Ectodermal cell (in vitro differentiated cells): ENCODE measurements around the gene AIF1.
A peak's percentile ranks its signal among the peaks of the same experiment; 100 is the strongest.
"Not testable (repeated sequence)": the region's sequence is repeated elsewhere in the genome, so short reads cannot be mapped to it uniquely, and the experiment has no call there.

ENCODE experiments used
- H3K27ac ChIP-seq: 2 replicates; pipeline ENCODE4 v1.7.0; 2013; ENCODE audit warnings: mild to moderate bottlenecking, low read depth, low read length; ENCODE audit not compliant: insufficient read depth, poor library complexity, severe bottlenecking
- H3K27me3 ChIP-seq: 2 replicates; pipeline ENCODE4 v1.7.0; 2013; ENCODE audit warnings: mild to moderate bottlenecking, low read length; ENCODE audit not compliant: insufficient read depth, control insufficient read depth, poor library complexity, severe bottlenecking
- H3K36me3 ChIP-seq: one replicate; pipeline ENCODE4 v1.7.0; 2013; ENCODE audit warnings: low read length; ENCODE audit not compliant: control insufficient read depth, insufficient read depth
- H3K4me1 ChIP-seq: one replicate; pipeline ENCODE4 v1.7.0; 2013; ENCODE audit warnings: low read length; ENCODE audit not compliant: control insufficient read depth, insufficient read depth
- H3K4me3 ChIP-seq: 2 replicates; pipeline ENCODE4 v1.7.0; 2013; ENCODE audit warnings: low read depth, low read length, control low read depth; ENCODE audit not compliant: insufficient read depth
- H3K9me3 ChIP-seq: 2 replicates; pipeline ENCODE4 v1.7.0; 2013; ENCODE audit warnings: mild to moderate bottlenecking, low read length, moderate library complexity; ENCODE audit not compliant: control insufficient read depth
- WGBS, 2 experiments: methylation state at CpG; one replicate each; pipeline ENCODE4 v1.1.7; 2013; ENCODE audit warnings: missing lambda C conversion rate in 2 of 2; 5-methylcytosine and 5-hydroxymethylcytosine counted together

Gene AIF1

GRCh38 chr6:31582230-31582643 lies 32.8 kb upstream of the AIF1 start, which contains the start of gene LTB:
LTB (minus strand) TSS chr6:31582424; CDS start chr6:31582417, 7 bp downstream.
- peak within 1 kb of the TSS; percentile 71 for H3K4me3 ChIP-seq
- no peak within 1 kb of the TSS for H3K27ac ChIP-seq
- WGBS, 2 experiments = 86 to 91% methylated on average over 3 of the region's 3 CpGs
- no peaks in the 10 kb centered on the region for H3K36me3 ChIP-seq
- H3K27me3 ChIP-seq = peaks cover 21% of the 10 kb centered on the region
- peaks cover 6% of the 10 kb centered on the region for H3K4me1 ChIP-seq
- no peaks in the 10 kb centered on the region for H3K9me3 ChIP-seq

- Histone ChIP-seq H3K27me3 (peaks cover 17% of the 10 kb centered on the region), H3K27ac (no peak overlapping the region)
- WGBS, 2 experiments = 64 to 72% methylated on average over 2 of the region's 2 CpGs
Measured at GRCh38 chr6:31585491-31585890, 29.5 kb upstream of the AIF1 start.

GRCh38 chr6:31586008-31586407 lies 29.0 kb upstream of the AIF1 start, which contains the start of gene LST1:
LST1 (plus strand) TSS chr6:31586277; CDS start chr6:31587300, 1,023 bp downstream.
- Histone ChIP-seq H3K27me3 (peaks cover 14% of the 10 kb centered on the region), H3K27ac (no peak within 1 kb of the TSS), H3K4me1 (no peaks in the 10 kb centered on the region), H3K4me3 (no peak within 1 kb of the TSS), H3K9me3 (no peaks in the 10 kb centered on the region), H3K36me3 (no peaks in the 10 kb centered on the region)
- 57 to 70% methylated on average over 1 of the region's 1 CpG for WGBS, 2 experiments

More at GRCh38 chr6:31585491-31585890, 29.5 kb upstream of the AIF1 start:
- Histone ChIP-seq H3K36me3 (no peaks in the 10 kb centered on the region), H3K4me1 (peaks cover 2% of the 10 kb centered on the region), H3K9me3 (no peaks in the 10 kb centered on the region), H3K4me3 (no peak overlapping the region)

- Histone ChIP-seq H3K9me3 (no peaks in the 10 kb centered on the region), H3K27ac (no peak overlapping the region), H3K4me1 (no peaks in the 10 kb centered on the region), H3K4me3 (no peak overlapping the region), H3K36me3 (no peaks in the 10 kb centered on the region), H3K27me3 (peaks cover 8% of the 10 kb centered on the region)
- WGBS, 2 experiments = 80 to 84% methylated on average over 9 of the region's 9 CpGs
Measured at GRCh38 chr6:31586599-31587281, 28.3 kb upstream of the AIF1 start.

- Histone ChIP-seq H3K4me3 (no peak overlapping the region), H3K36me3 (no peaks in the 10 kb centered on the region), H3K4me1 (no peaks in the 10 kb centered on the region), H3K27me3 (no peaks in the 10 kb centered on the region), H3K27ac (no peak overlapping the region), H3K9me3 (no peaks in the 10 kb centered on the region)
- WGBS, 2 experiments = 82 to 85% methylated on average over 11 to 12 of the region's 12 CpGs
Measured at GRCh38 chr6:31587791-31588777, 26.9 kb upstream of the AIF1 start.

GRCh38 chr6:31588871-31589650 lies 26.0 kb upstream of the AIF1 start:
- Histone ChIP-seq H3K27ac (no peak overlapping the region), H3K9me3 (no peaks in the 10 kb centered on the region), H3K4me3 (no peak overlapping the region), H3K36me3 (no peaks in the 10 kb centered on the region), H3K27me3 (no peaks in the 10 kb centered on the region), H3K4me1 (no peaks in the 10 kb centered on the region)
- 80 to 81% methylated on average over 9 of the region's 9 CpGs for WGBS, 2 experiments

- 91% methylated on average over 5 of the region's 5 CpGs for WGBS, 2 experiments
- not testable (repeated sequence) for H3K4me3 ChIP-seq, H3K36me3 ChIP-seq, H3K27ac ChIP-seq, H3K9me3 ChIP-seq, H3K27me3 ChIP-seq, H3K4me1 ChIP-seq
Measured at GRCh38 chr6:31590691-31591090, 24.3 kb upstream of the AIF1 start.

- Histone ChIP-seq H3K4me3 (no peak overlapping the region), H3K27me3 (no peaks in the 10 kb centered on the region), H3K4me1 (no peaks in the 10 kb centered on the region), H3K9me3 (no peaks in the 10 kb centered on the region), H3K36me3 (no peaks in the 10 kb centered on the region), H3K27ac (no peak overlapping the region)
- WGBS, 2 experiments = 95 to 96% methylated on average over 7 of the region's 7 CpGs
Measured at GRCh38 chr6:31592396-31592771, 22.6 kb upstream of the AIF1 start.

- WGBS, 2 experiments = 41 to 49% methylated on average over 2 of the region's 2 CpGs
- no peaks in the 10 kb centered on the region for H3K27me3 ChIP-seq
Measured at GRCh38 chr6:31597006-31597405, 18.0 kb upstream of the AIF1 start.

More at GRCh38 chr6:31597006-31597405, 18.0 kb upstream of the AIF1 start:
- Histone ChIP-seq H3K27ac (no peak overlapping the region), H3K9me3 (no peaks in the 10 kb centered on the region), H3K4me1 (no peaks in the 10 kb centered on the region), H3K4me3 (no peak overlapping the region), H3K36me3 (no peaks in the 10 kb centered on the region)
